IMR-90 (cell line): ENCODE measurements around the gene PRR16. TPM values are rescaled to one million over a fixed set of nuclear protein-coding genes. Genes with fewer than 3 reads are reported as not detected.

Source experiments
- ATAC-seq: fragments of 200-7000 bp; cut with Tn5 transposase; 2 replicates; pipeline ENCODE4 v1.9.1; 2020; ENCODE audit warnings: low read depth, mild to moderate bottlenecking, moderate library complexity
- BruUV-seq: library from RNA; stranded (reverse); fragments of 400-500 nt; replicated peaks from 2 replicates; lab custom pipeline; 2021; lab: Mats Ljungman, UMichigan
- CTCF ChIA-PET: fragments of 300-600 bp; formaldehyde crosslinking; extraction: SDS; loops from one replicate; lab custom pipeline; 2021; ENCODE audit warnings: antibody characterized with exemption; lab: Yijun Ruan, JAX
- POLR2A ChIA-PET: fragments of 300-600 bp; sonication (Branson Sonifier 250); formaldehyde crosslinking; loops from one replicate; lab custom pipeline; 2022; ENCODE audit warnings: antibody characterized with exemption; ENCODE audit not compliant: unreplicated experiment; lab: Charles Lee
- DNase-seq: peaks from one replicate; pipeline ENCODE4 v3.0.0; 2013
- H2AFZ ChIP-seq: replicated peaks from 2 replicates; pipeline ENCODE3; 2013; ENCODE audit warnings: low read length, mild to moderate bottlenecking; ENCODE audit not compliant: poor library complexity
- H2AK5ac ChIP-seq: 2 replicates; pipeline ENCODE4 v1.6.1; 2013; ENCODE audit warnings: low read depth, low read length, inconsistent platforms
- H2AK9ac ChIP-seq: replicated peaks from 2 replicates; pipeline ENCODE3; 2013; ENCODE audit warnings: mild to moderate bottlenecking, low read depth, low read length, moderate library complexity; ENCODE audit not compliant: poor library complexity
- H2BK120ac ChIP-seq: 2 replicates; pipeline ENCODE4 v1.6.1; 2013; ENCODE audit warnings: low read depth, low read length, inconsistent platforms
- H2BK15ac ChIP-seq: 3 replicates; pipeline ENCODE4 v1.6.1; 2013; ENCODE audit warnings: low read depth, low read length, inconsistent platforms
- H2BK20ac ChIP-seq: 2 replicates; pipeline ENCODE4 v1.6.1; 2013; ENCODE audit warnings: low read depth, mild to moderate bottlenecking, inconsistent platforms, low read length, moderate library complexity
- H2BK5ac ChIP-seq: 2 replicates; pipeline ENCODE4 v1.6.1; 2013; ENCODE audit warnings: mild to moderate bottlenecking, low read depth, low read length, inconsistent platforms; ENCODE audit not compliant: poor library complexity, severe bottlenecking
- H3K14ac ChIP-seq: replicated peaks from 2 replicates; pipeline ENCODE4 v1.6.1; 2013; ENCODE audit warnings: low read depth, low read length, inconsistent platforms
- H3K18ac ChIP-seq: 2 replicates; pipeline ENCODE4 v1.6.1; 2013; ENCODE audit warnings: low read depth, low read length, control low read depth
- H3K23ac ChIP-seq: 2 replicates; pipeline ENCODE4 v1.6.1; 2013; ENCODE audit warnings: low read depth, low read length, inconsistent platforms
- H3K27ac ChIP-seq: 2 replicates; pipeline ENCODE4 v1.5.1; 2013; ENCODE audit warnings: mild to moderate bottlenecking, control low read depth, low read length; ENCODE audit not compliant: insufficient read depth
- H3K27me3 ChIP-seq: 2 replicates; pipeline ENCODE4 v1.6.1; 2013; ENCODE audit warnings: low read length; ENCODE audit not compliant: control insufficient read depth, insufficient read depth
- H3K36me3 ChIP-seq: 2 replicates; pipeline ENCODE4 v1.6.1; 2013; ENCODE audit warnings: low read length, mixed read lengths; ENCODE audit not compliant: control insufficient read depth, insufficient read depth
- H3K4ac ChIP-seq: 2 replicates; pipeline ENCODE4 v1.6.1; 2013; ENCODE audit warnings: low read depth, low read length, inconsistent platforms
- H3K4me1 ChIP-seq: 2 replicates; pipeline ENCODE4 v1.6.1; 2013; ENCODE audit warnings: low read length, mixed read lengths; ENCODE audit not compliant: control insufficient read depth, insufficient read depth
- H3K4me2 ChIP-seq: 2 replicates; pipeline ENCODE4 v1.6.1; 2013; ENCODE audit warnings: low read depth, mild to moderate bottlenecking, control low read depth, low read length, moderate library complexity
- H3K4me3 ChIP-seq: 2 replicates; pipeline ENCODE4 v1.5.1; 2013; ENCODE audit warnings: low read depth, mild to moderate bottlenecking, control low read depth, low read length, moderate library complexity; ENCODE audit not compliant: insufficient read depth
- H3K56ac ChIP-seq: 2 replicates; pipeline ENCODE4 v1.6.1; 2013; ENCODE audit warnings: low read length, inconsistent platforms; ENCODE audit not compliant: insufficient read depth; ENCODE audit errors: extremely low read depth
- H3K79me1 ChIP-seq, 2 experiments: 2 replicates each; pipeline ENCODE4 v1.6.1; 2013; ENCODE audit warnings: low read length in 2 of 2, inconsistent platforms in 1 of 2, low read depth in 1 of 2
- H3K9ac ChIP-seq: 2 replicates; pipeline ENCODE4 v1.6.1; 2013; ENCODE audit warnings: low read depth, low read length, control low read depth
- H3K9me1 ChIP-seq: 2 replicates; pipeline ENCODE4 v1.6.1; 2013; ENCODE audit warnings: low read length, inconsistent platforms; ENCODE audit not compliant: insufficient read depth
- H3K9me3 ChIP-seq: 2 replicates; pipeline ENCODE4 v1.6.1; 2013; ENCODE audit warnings: low read length; ENCODE audit not compliant: control insufficient read depth, insufficient read depth
- H4K20me1 ChIP-seq: 2 replicates; pipeline ENCODE4 v1.6.1; 2013; ENCODE audit warnings: low read length, inconsistent platforms; ENCODE audit not compliant: insufficient read depth
- H4K5ac ChIP-seq: 2 replicates; pipeline ENCODE4 v1.6.1; 2013; ENCODE audit warnings: mild to moderate bottlenecking, low read depth, low read length, control low read depth
- H4K8ac ChIP-seq, 2 experiments: 2 replicates each; pipeline ENCODE4 v1.6.1; 2013; ENCODE audit warnings: low read depth in 2 of 2, low read length in 2 of 2, control low read depth in 1 of 2, inconsistent platforms in 1 of 2
- H4K91ac ChIP-seq: 2 replicates; pipeline ENCODE4 v1.6.1; 2013; ENCODE audit warnings: low read depth, low read length, inconsistent platforms; ENCODE audit not compliant: insufficient read depth
- CEBPB ChIP-seq: IDR thresholded peaks from 2 replicates; pipeline ENCODE4 v1.6.1; 2012; ENCODE audit warnings: low read depth, low read length, improper control_type of control experiment
- FOS ChIP-seq: fragments of 150-350 bp; IDR thresholded peaks from 2 replicates; pipeline ENCODE4 v1.6.1; 2016; ENCODE audit warnings: low read depth, low read length
- MAFK ChIP-seq: IDR thresholded peaks from 2 replicates; pipeline ENCODE4 v1.6.1; 2012; ENCODE audit warnings: low read depth, low read length, improper control_type of control experiment
- MAZ ChIP-seq: IDR thresholded peaks from 2 replicates; pipeline ENCODE4 v1.6.1; 2012; ENCODE audit warnings: low read depth, mild to moderate bottlenecking, low read length, improper control_type of control experiment, moderate library complexity, borderline replicate concordance
- MXI1 ChIP-seq: IDR thresholded peaks from 2 replicates; pipeline ENCODE4 v1.6.1; 2012; ENCODE audit warnings: low read depth, mild to moderate bottlenecking, low read length, moderate library complexity, borderline replicate concordance
- NFE2L2 ChIP-seq: fragments of 150-350 bp; IDR thresholded peaks from 2 replicates; pipeline ENCODE4 v1.6.1; 2016; ENCODE audit warnings: low read depth, mild to moderate bottlenecking, low read length
- POLR2A ChIP-seq: IDR thresholded peaks from 2 replicates; pipeline ENCODE4 v1.6.1; 2012; ENCODE audit warnings: mild to moderate bottlenecking, low read depth, low read length
- RAD21 ChIP-seq: IDR thresholded peaks from 2 replicates; pipeline ENCODE4 v1.6.1; 2012; ENCODE audit warnings: low read length, improper control_type of control experiment
- RCOR1 ChIP-seq: IDR thresholded peaks from 2 replicates; pipeline ENCODE4 v1.6.1; 2012; ENCODE audit warnings: mild to moderate bottlenecking, low read length, improper control_type of control experiment; ENCODE audit not compliant: insufficient replicate concordance
- RFX5 ChIP-seq: IDR thresholded peaks from 2 replicates; pipeline ENCODE4 v1.8.0; 2012; ENCODE audit warnings: low read depth, mild to moderate bottlenecking, low read length, moderate library complexity
- USF2 ChIP-seq: fragments of 150-350 bp; IDR thresholded peaks from 2 replicates; pipeline ENCODE4 v1.6.1; 2017; ENCODE audit warnings: mild to moderate bottlenecking, antibody characterized with exemption, low read length, low read depth
- WGBS, 2 experiments: methylation state at CpG; one replicate each; pipeline versions ENCODE4 v1.1.5 to v1.1.7; 2013; ENCODE audit warnings: missing lambda C conversion rate in 2 of 2; ENCODE audit not compliant: insufficient read length in 1 of 2; ENCODE audit errors: extremely low coverage in 2 of 2; 5-methylcytosine and 5-hydroxymethylcytosine counted together
- dilution Hi-C: fragments of 300-500 bp; cut with HindIII; formaldehyde crosslinking; loops from one replicate; pipeline ENCODE4 v1.14.3; 2018; ENCODE audit warnings: low sequenced_read_pairs; ENCODE audit not compliant: unreplicated experiment
- in situ Hi-C: fragments of 300-500 bp; cut with MboI; formaldehyde crosslinking; loops from 3 replicates; pipeline ENCODE4 v1.14.3; 2019; ENCODE audit warnings: low sequenced_read_pairs, inconsistent platforms, mixed read lengths
- intact Hi-C: fragments of 100-400 bp; cut with micrococcal nuclease; formaldehyde crosslinking; loops from 2 replicates; pipeline ENCODE4 v1.10.0; 2022
- polyA plus RNA-seq, 3 experiments: library from polyadenylated mRNA; depleted of rRNA; stranded (reverse); fragments of >200 nt; gene quantifications; 2 replicates each; pipeline ENCODE4 v1.2.3, GENCODE V29; 2012; ENCODE audit warnings: low replicate concordance in 1 of 3
- total RNA-seq: library from RNA; depleted of rRNA; stranded (reverse); fragments of >200 nt; gene quantifications from 2 replicates; pipeline ENCODE4 v1.2.3, GENCODE V29; 2012
- TF ChIP-seq, protein P1 (sequence below): fragments of 150-350 bp; IDR thresholded peaks from 2 replicates; pipeline ENCODE4 v1.6.1; 2016; ENCODE audit warnings: low read depth, mild to moderate bottlenecking, low read length, moderate library complexity, borderline replicate concordance
- TF ChIP-seq, protein P2 (sequence below): conservative IDR thresholded peaks from 2 replicates; pipeline ENCODE4 v1.5.1; 2012; ENCODE audit warnings: mild to moderate bottlenecking, low read depth, low read length, improper control_type of control experiment

PRR16 gene
- total and polyA plus RNA-seq, 2 of the 4 experiments (the other 2 are of a cell fraction) = 9.9 to 45.2 TPM

DNA sequence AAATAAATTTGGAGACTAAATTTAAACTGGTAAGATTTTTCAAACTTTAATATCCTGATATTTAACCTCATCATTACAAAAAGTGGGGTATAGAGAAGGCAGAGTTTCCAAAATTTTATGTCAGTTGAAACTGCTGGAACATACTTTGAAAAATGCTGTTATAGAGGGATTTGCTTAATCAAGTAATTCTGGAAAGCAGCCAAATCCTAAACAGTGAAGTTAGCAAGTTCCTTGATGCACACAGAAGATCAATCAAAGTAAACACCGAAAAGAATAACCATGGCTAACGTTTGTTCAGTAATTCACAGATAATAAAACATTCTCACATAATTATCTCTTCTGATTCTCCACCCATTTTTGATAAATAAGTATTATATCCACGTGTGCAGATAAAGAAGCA is 8.1 kb upstream of the PRR16 start:
- no peak overlapping the region for H3K9ac ChIP-seq
- no peaks in the 10 kb centered on the region for H4K20me1 ChIP-seq
- no peak overlapping the region for H4K8ac ChIP-seq
- H3K27me3 ChIP-seq = no peaks in the 10 kb centered on the region
- H2BK5ac ChIP-seq = no peak overlapping the region
- H3K4me1 ChIP-seq = no peaks in the 10 kb centered on the region
- H4K5ac ChIP-seq = no peak overlapping the region
- H3K14ac ChIP-seq = no peak overlapping the region
- no peak overlapping the region for H2AK5ac ChIP-seq
- TF ChIP-seq NFE2L2 = no peak
- no peak for TF ChIP-seq FOS
- TF ChIP-seq, protein P1, sequence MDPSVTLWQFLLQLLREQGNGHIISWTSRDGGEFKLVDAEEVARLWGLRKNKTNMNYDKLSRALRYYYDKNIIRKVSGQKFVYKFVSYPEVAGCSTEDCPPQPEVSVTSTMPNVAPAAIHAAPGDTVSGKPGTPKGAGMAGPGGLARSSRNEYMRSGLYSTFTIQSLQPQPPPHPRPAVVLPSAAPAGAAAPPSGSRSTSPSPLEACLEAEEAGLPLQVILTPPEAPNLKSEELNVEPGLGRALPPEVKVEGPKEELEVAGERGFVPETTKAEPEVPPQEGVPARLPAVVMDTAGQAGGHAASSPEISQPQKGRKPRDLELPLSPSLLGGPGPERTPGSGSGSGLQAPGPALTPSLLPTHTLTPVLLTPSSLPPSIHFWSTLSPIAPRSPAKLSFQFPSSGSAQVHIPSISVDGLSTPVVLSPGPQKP = no peak
- TF ChIP-seq CEBPB = no peak
- no peak for TF ChIP-seq MXI1
- no peak for TF ChIP-seq RCOR1
- TF ChIP-seq POLR2A = no peak
- no peak for TF ChIP-seq RAD21
- TF ChIP-seq MAFK = no peak
- no peak for TF ChIP-seq RFX5
- TF ChIP-seq USF2 = no peak
- no peak for TF ChIP-seq MAZ
- TF ChIP-seq, protein P2, sequence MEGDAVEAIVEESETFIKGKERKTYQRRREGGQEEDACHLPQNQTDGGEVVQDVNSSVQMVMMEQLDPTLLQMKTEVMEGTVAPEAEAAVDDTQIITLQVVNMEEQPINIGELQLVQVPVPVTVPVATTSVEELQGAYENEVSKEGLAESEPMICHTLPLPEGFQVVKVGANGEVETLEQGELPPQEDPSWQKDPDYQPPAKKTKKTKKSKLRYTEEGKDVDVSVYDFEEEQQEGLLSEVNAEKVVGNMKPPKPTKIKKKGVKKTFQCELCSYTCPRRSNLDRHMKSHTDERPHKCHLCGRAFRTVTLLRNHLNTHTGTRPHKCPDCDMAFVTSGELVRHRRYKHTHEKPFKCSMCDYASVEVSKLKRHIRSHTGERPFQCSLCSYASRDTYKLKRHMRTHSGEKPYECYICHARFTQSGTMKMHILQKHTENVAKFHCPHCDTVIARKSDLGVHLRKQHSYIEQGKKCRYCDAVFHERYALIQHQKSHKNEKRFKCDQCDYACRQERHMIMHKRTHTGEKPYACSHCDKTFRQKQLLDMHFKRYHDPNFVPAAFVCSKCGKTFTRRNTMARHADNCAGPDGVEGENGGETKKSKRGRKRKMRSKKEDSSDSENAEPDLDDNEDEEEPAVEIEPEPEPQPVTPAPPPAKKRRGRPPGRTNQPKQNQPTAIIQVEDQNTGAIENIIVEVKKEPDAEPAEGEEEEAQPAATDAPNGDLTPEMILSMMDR = no peak
- H2AK9ac ChIP-seq = no peak overlapping the region
- H3K27ac ChIP-seq = no peak overlapping the region
- no peak overlapping the region for H2BK15ac ChIP-seq
- H2AFZ ChIP-seq = no peak overlapping the region
- H4K91ac ChIP-seq = no peak overlapping the region
- WGBS, 2 experiments = no CpG with 5 or more reads among the region's 3 CpGs
- no peak for DNase-seq
- no peak for ATAC-seq
- H2BK20ac ChIP-seq = no peak overlapping the region
- H3K9me3 ChIP-seq = no peaks in the 10 kb centered on the region
- CTCF ChIA-PET = interaction anchor here (0.5 kb wide), 1 partner anchor 1132 kb away, joined by 3 read pairs; no protein-coding TSS in a partner anchor
- dilution Hi-C loops = no loop called here
- H3K4me3 ChIP-seq = no peak overlapping the region
- H3K56ac ChIP-seq = no peak overlapping the region
- H3K9me1 ChIP-seq = peaks cover 3% of the 10 kb centered on the region; the same call in 1 of the 2 replicates
- no peak overlapping the region for H3K4ac ChIP-seq
- H3K36me3 ChIP-seq = no peaks in the 10 kb centered on the region
- in situ Hi-C loops = loop anchor here (25.0 kb wide), 1 partner anchor 1506 kb away; the partner anchor contains the start of gene SRFBP1
- intact Hi-C loops = no loop called here
- no peak overlapping the region for H2BK120ac ChIP-seq
- no peak overlapping the region for H3K4me2 ChIP-seq
- H3K79me1 ChIP-seq = no peaks in the 10 kb centered on the region
- H3K18ac ChIP-seq = no peak overlapping the region
- POLR2A ChIA-PET = no interaction called here
- no TSS peak for BruUV-seq
- no peak overlapping the region for H3K23ac ChIP-seq
